ENCODE results near the gene PITX1. TPM values are rescaled to one million over a fixed set of nuclear protein-coding genes. Genes with fewer than 3 reads are reported as not detected.
A peak's percentile ranks its signal among the peaks of the same experiment; 100 is the strongest.

Gene PITX1
- total RNA-seq, 2 donors from 2014 or later, result not detected

DNA sequence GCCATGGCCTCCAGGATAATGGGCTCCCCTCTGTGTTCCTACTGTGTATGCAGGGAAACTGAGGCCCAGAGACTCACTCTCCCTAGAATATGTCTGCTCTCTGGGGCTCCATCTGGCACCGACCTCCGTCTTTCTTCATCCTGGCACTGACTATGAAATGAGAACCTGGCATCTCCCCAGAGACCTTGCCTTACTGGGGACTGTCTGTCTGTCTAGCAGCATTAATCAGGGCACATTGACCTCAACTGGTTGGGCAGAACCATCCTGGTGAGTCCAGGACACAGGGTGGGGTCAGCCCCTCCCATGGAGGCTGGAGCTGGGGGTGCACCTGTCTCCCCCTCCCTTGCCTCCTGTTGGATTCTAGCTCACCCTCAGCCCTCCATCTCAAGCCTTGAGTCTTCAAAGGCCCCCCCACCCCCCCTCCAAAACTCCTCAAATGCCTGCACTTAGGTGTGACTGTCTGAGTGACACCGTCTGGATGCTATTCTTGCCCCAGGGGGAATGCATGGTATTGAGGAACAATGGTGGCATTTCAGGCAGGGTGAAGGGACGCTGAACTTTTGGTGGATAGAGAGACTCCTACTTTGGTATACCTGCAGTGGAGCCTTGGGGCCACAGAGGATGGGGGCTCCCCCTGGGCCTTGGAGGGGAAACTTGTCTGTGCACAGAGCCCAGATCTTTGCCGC is 12.8 kb upstream of the PITX1 start:
- Mint-ChIP-seq H3K4me1 (peaks cover 13% of the 10 kb centered on the region), H3K4me3 (no peak overlapping the region), H3K27me3 (peaks cover 95% of the 10 kb centered on the region), H3K27ac (no peak overlapping the region), H3K36me3 (ENCODE audit: low read depth) (peaks cover 13% of the 10 kb centered on the region)
- ATAC-seq (no peak), DNase-seq (no peak)
- H3K9me3 ChIP-seq (ENCODE audit: control insufficient read depth, low read length, poor library complexity, severe bottlenecking), result no peaks in the 10 kb centered on the region

DNA sequence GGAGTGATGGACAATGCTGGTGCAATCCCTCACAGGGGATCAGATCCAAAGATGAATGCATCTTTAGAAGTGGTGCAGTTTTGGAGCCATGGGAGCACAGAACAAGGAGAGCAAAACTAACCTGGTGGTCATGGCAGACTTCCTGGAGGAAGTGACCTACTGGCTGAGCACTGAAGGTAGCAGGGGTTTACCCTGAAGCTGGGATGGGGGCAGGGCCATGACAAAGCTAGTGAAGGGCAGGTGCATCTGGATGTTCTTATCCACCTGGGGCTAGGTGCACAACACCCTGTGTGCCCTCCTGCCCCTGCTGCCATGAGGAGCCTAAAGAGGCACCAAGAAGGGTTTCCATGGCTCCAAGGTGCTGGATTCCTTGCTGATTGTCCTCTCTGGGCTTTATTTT is 11.5 kb upstream of the PITX1 start:
- H3K27me3 Mint-ChIP-seq, result peaks cover 96% of the 10 kb centered on the region
- peaks cover 8% of the 10 kb centered on the region for H3K4me1 Mint-ChIP-seq
- DNase-seq (no peak), ATAC-seq (no peak)
- no peaks in the 10 kb centered on the region for H3K9me3 ChIP-seq (ENCODE audit: control insufficient read depth, low read length, poor library complexity, severe bottlenecking)
- H3K36me3 Mint-ChIP-seq (ENCODE audit: low read depth), result peaks cover 8% of the 10 kb centered on the region
- H3K4me3 Mint-ChIP-seq, result no peak overlapping the region
- H3K27ac Mint-ChIP-seq, result no peak overlapping the region

DNA sequence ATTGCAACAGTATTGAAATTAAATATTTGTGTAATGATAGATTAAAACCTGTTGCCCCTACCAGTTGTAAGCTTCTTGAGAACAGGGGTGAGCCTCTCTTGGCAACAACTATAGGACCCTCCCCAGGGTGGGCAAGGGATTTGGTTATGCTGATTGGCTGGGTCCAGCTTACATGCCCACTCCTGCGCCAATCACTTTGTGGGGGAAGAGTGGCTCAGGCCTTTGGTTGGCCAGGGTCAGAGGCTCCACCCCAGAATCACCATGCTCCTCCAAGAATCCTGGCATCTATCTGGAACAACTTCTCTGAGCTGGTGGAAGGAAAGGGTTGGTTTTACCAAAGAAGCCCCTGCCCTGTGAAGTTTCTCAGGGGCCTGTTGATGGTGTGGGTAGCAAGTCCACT is 8.6 kb upstream of the PITX1 start:
- Mint-ChIP-seq H3K36me3 (ENCODE audit: low read depth) (peaks cover 4% of the 10 kb centered on the region), H3K4me1 (peaks cover 4% of the 10 kb centered on the region), H3K27me3 (peaks cover 83% of the 10 kb centered on the region), H3K27ac (no peak overlapping the region), H3K4me3 (no peak overlapping the region)
- H3K9me3 ChIP-seq (ENCODE audit: control insufficient read depth, low read length, poor library complexity, severe bottlenecking), result no peaks in the 10 kb centered on the region
- no peak for DNase-seq
- no peak for ATAC-seq

GRCh38 chr5:135041726-135042125 is 7.7 kb upstream of the PITX1 start:
- H3K27ac Mint-ChIP-seq, result no peak overlapping the region
- H3K4me3 Mint-ChIP-seq, result peak overlapping the region; percentile 66
- H3K9me3 ChIP-seq (ENCODE audit: control insufficient read depth, low read length, poor library complexity, severe bottlenecking), result no peaks in the 10 kb centered on the region
- no peak for ATAC-seq
- H3K27me3 Mint-ChIP-seq, result peaks cover 84% of the 10 kb centered on the region
- H3K36me3 Mint-ChIP-seq (ENCODE audit: low read depth), result peaks cover 4% of the 10 kb centered on the region
- DNase-seq, result no peak
- peaks cover 4% of the 10 kb centered on the region for H3K4me1 Mint-ChIP-seq

GRCh38 chr5:135041145-135041587 is 7.1 kb upstream of the PITX1 start:
- no peak overlapping the region for H3K27ac Mint-ChIP-seq
- H3K36me3 Mint-ChIP-seq (ENCODE audit: low read depth), result peaks cover 4% of the 10 kb centered on the region
- peaks cover 84% of the 10 kb centered on the region for H3K27me3 Mint-ChIP-seq
- peaks cover 4% of the 10 kb centered on the region for H3K4me1 Mint-ChIP-seq
- ATAC-seq, result no peak
- H3K4me3 Mint-ChIP-seq, result peak overlapping the region; percentile 66
- H3K9me3 ChIP-seq (ENCODE audit: control insufficient read depth, low read length, poor library complexity, severe bottlenecking), result no peaks in the 10 kb centered on the region
- DNase-seq, result no peak

- H3K9me3 ChIP-seq (ENCODE audit: control insufficient read depth, low read length, poor library complexity, severe bottlenecking), result no peaks in the 10 kb centered on the region
- peaks cover 4% of the 10 kb centered on the region for H3K4me1 Mint-ChIP-seq
- ATAC-seq, result no peak
- H3K27me3 Mint-ChIP-seq, result peaks cover 85% of the 10 kb centered on the region
- H3K36me3 Mint-ChIP-seq (ENCODE audit: low read depth), result peaks cover 4% of the 10 kb centered on the region
- no peak for DNase-seq
- H3K27ac Mint-ChIP-seq, result no peak overlapping the region
- H3K4me3 Mint-ChIP-seq, result peak overlapping the region; percentile 71
These were observed 6.5 kb upstream of the PITX1 start for GRCh38 chr5:135040333-135041144.

DNA sequence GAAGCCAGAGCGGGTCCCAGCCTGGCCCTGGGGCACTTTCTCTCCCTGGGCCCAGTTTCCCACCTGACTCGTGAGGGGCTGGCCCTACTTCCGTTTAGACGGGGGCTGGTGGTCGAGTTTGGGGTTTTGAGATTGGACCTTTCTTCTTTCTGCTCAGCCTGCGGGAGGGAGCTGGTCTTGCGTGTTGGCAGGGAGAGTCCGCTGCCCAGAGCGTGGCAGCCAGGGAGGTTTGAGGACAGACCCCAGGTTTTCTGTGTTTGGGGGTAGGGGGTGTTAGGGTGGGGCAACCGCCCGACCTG is 6.0 kb upstream of the PITX1 start:
- H3K4me3 Mint-ChIP-seq, result no peak overlapping the region
- no peak for ATAC-seq

GRCh38 chr5:135039271-135040033 is 5.4 kb upstream of the PITX1 start:
- Mint-ChIP-seq H3K27ac (no peak overlapping the region), H3K36me3 (ENCODE audit: low read depth) (peaks cover 8% of the 10 kb centered on the region), H3K4me3 (no peak overlapping the region), H3K4me1 (peaks cover 6% of the 10 kb centered on the region), H3K27me3 (peaks cover 85% of the 10 kb centered on the region)
- ATAC-seq (peak; percentile 58), DNase-seq (no peak)
- H3K9me3 ChIP-seq (ENCODE audit: control insufficient read depth, low read length, poor library complexity, severe bottlenecking), result no peaks in the 10 kb centered on the region

More for the DNA sequence above, 6.0 kb upstream of the PITX1 start:
- Mint-ChIP-seq H3K36me3 (ENCODE audit: low read depth) (peaks cover 4% of the 10 kb centered on the region), H3K27ac (no peak overlapping the region), H3K27me3 (peaks cover 85% of the 10 kb centered on the region), H3K4me1 (peaks cover 5% of the 10 kb centered on the region)
- DNase-seq, result no peak
- H3K9me3 ChIP-seq (ENCODE audit: control insufficient read depth, low read length, poor library complexity, severe bottlenecking), result no peaks in the 10 kb centered on the region

- H3K9me3 ChIP-seq (ENCODE audit: control insufficient read depth, low read length, poor library complexity, severe bottlenecking), result no peaks in the 10 kb centered on the region
These were observed 4.8 kb upstream of the PITX1 start for GRCh38 chr5:135038813-135039270.

DNA sequence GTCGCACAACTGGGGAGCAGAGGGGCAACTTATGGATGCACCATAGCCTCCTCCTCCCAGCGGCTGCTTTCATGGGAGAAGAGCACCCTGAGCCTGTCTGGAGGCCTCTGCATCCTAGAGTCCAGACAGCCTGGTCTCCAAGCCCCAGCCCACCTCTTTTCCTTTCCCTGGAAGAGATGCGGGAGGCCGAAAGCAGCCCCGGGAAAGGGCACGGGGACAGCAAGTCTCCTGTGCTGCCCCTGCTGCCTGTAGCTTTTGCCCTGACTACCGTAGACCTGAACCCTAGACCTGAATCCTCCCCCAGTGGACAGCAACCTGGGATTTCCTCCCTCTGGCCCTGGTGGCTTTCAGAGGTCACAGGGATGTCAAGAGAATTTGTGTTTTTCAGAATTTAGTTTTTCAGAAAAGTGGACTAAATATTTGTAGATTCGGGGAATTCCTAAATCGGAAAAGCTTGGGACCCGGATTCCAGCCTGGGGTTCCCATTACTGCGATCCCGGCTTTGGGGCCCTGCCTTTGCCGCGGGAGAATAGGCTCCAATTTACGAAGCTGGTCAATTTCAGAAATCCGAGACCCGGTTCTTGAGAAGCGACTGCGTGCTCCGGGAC is 4.3 kb upstream of the PITX1 start:
- H3K27me3 Mint-ChIP-seq, result peaks cover 76% of the 10 kb centered on the region
- no peak overlapping the region for H3K27ac Mint-ChIP-seq
- H3K9me3 ChIP-seq (ENCODE audit: control insufficient read depth, low read length, poor library complexity, severe bottlenecking), result no peaks in the 10 kb centered on the region
- peaks cover 6% of the 10 kb centered on the region for H3K36me3 Mint-ChIP-seq (ENCODE audit: low read depth)
- DNase-seq (no peak), ATAC-seq (no peak)
- H3K4me1 Mint-ChIP-seq, result peaks cover 8% of the 10 kb centered on the region
- peak overlapping the region; percentile 58 for H3K4me3 Mint-ChIP-seq

More at GRCh38 chr5:135038813-135039270, 4.8 kb upstream of the PITX1 start:
- ATAC-seq (peak; percentile 11), DNase-seq (no peak)
- Mint-ChIP-seq H3K4me1 (peaks cover 6% of the 10 kb centered on the region), H3K36me3 (ENCODE audit: low read depth) (peaks cover 10% of the 10 kb centered on the region), H3K27me3 (peaks cover 80% of the 10 kb centered on the region), H3K4me3 (peak overlapping the region; percentile 58), H3K27ac (no peak overlapping the region)

- Mint-ChIP-seq H3K27me3 (peaks cover 74% of the 10 kb centered on the region), H3K36me3 (ENCODE audit: low read depth) (peaks cover 6% of the 10 kb centered on the region), H3K4me1 (peaks cover 11% of the 10 kb centered on the region), H3K27ac (no peak overlapping the region), H3K4me3 (peak overlapping the region; percentile 25)
- DNase-seq (no peak), ATAC-seq (no peak)
- H3K9me3 ChIP-seq (ENCODE audit: control insufficient read depth, low read length, poor library complexity, severe bottlenecking), result no peaks in the 10 kb centered on the region
These were observed 3.6 kb upstream of the PITX1 start for GRCh38 chr5:135037519-135038204.

DNA sequence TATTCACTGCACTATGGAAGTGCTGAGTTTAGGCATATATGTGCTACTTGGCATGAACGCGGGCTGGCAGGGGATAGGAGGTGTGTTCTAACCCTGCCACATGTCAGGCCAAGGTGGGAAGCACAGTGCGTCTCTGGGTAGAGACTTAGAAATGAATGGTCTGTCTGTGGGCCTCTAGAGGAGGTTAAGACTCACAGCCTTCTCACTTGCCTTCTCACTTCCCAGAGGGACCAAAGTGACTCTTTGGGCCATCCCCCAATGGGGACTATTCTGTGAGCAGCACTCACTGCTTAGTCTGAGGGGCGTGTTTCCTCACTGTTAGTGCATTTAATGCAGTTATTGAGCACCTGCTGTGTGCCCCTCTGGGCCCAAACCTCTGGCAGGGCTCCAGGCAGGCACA is 2.4 kb upstream of the PITX1 start:
- no peaks in the 10 kb centered on the region for H3K9me3 ChIP-seq (ENCODE audit: control insufficient read depth, low read length, poor library complexity, severe bottlenecking)
- H3K4me1 Mint-ChIP-seq, result peaks cover 17% of the 10 kb centered on the region
- peaks cover 74% of the 10 kb centered on the region for H3K27me3 Mint-ChIP-seq
- ATAC-seq (no peak), DNase-seq (no peak)
- peaks cover 6% of the 10 kb centered on the region for H3K36me3 Mint-ChIP-seq (ENCODE audit: low read depth)
- no peak overlapping the region for H3K4me3 Mint-ChIP-seq
- no peak overlapping the region for H3K27ac Mint-ChIP-seq
